ENCODE measurements around the gene EGFL6.

GRCh38 chrX:13533726-13534125, 35.7 kb upstream of the EGFL6 start:
- TF ChIP-seq CTCF (IDR thresholded peaks at IDR 0.05; ENCODE audit: low read depth, low read length) (no peak), POLR2A (IDR thresholded peaks at IDR 0.05; ENCODE audit: extremely low read depth, insufficient read length) (no peak)
